Muscle layer of colon (tissue), 2 donors: Measurements from ENCODE around the gene CNPY4.

Experiments used
- H3K27ac ChIP-seq: one replicate; pipeline ENCODE4 v1.7.0; 2013; ENCODE audit warnings: low read depth, mild to moderate bottlenecking, low read length, moderate library complexity
- H3K27me3 ChIP-seq, 2 donors: one replicate each; pipeline ENCODE4 v1.7.0; 2013; ENCODE audit warnings: low read length in 2 of 2, mild to moderate bottlenecking in 2 of 2; ENCODE audit not compliant: insufficient read depth in 2 of 2, control insufficient read depth in 1 of 2
- H3K36me3 ChIP-seq: one replicate; pipeline ENCODE4 v1.7.0; 2013; ENCODE audit warnings: mild to moderate bottlenecking, low read length; ENCODE audit not compliant: insufficient read depth
- H3K4me1 ChIP-seq: one replicate; pipeline ENCODE4 v1.7.0; 2013; ENCODE audit warnings: mild to moderate bottlenecking, low read length; ENCODE audit not compliant: insufficient read depth
- H3K4me3 ChIP-seq, 2 donors: one replicate each; pipeline ENCODE4 v1.7.0; 2013; ENCODE audit warnings: low read length in 2 of 2, low read depth in 1 of 2, mild to moderate bottlenecking in 1 of 2, moderate library complexity in 1 of 2
- H3K9ac ChIP-seq: one replicate; pipeline ENCODE4 v1.7.0; 2013; ENCODE audit warnings: low read length
- H3K9me3 ChIP-seq: one replicate; pipeline ENCODE4 v1.7.0; 2013; ENCODE audit warnings: mild to moderate bottlenecking, low read length
- donor health status: abdominal sarcoma.
- donor health status: Adenocarcinoma of cecum.

CNPY4 gene

GRCh38 chr7:100093925-100094486, 25.4 kb upstream of the CNPY4 start:
- Histone ChIP-seq H3K27me3 (no peaks in the 10 kb centered on the region), H3K4me1 (peaks cover 11% of the 10 kb centered on the region), H3K4me3 (no peak overlapping the region), H3K27ac (no peak overlapping the region), H3K9ac (no peak overlapping the region), H3K36me3 (peaks cover 86% of the 10 kb centered on the region), H3K9me3 (no peaks in the 10 kb centered on the region)

DNA sequence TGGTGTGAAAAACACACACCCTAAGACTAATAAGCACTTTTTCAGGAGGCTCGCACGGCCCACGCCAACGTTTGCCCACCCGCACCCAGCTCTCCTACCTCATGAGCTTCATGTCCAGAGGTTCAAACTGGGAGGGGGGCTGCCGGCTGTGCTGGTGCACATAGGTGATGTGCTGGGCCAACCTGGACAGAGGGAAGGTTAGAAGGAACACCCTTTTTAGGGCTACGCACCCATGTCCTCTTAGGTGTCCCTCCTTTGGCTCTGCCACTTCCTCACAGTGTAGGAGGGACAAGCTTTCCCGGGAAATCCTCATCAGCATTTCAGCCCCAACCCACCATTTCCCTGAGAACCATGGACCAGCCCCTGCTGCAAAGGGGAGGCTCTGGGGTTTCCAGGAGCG, 24.1 kb upstream of the CNPY4 start:
- H3K27me3 ChIP-seq: no peaks in the 10 kb centered on the region
- H3K36me3 ChIP-seq: peaks cover 91% of the 10 kb centered on the region
- H3K4me1 ChIP-seq: peaks cover 13% of the 10 kb centered on the region
- no peak overlapping the region for H3K9ac ChIP-seq
- H3K27ac ChIP-seq: no peak overlapping the region
- no peak overlapping the region for H3K4me3 ChIP-seq
- H3K9me3 ChIP-seq: no peaks in the 10 kb centered on the region

DNA sequence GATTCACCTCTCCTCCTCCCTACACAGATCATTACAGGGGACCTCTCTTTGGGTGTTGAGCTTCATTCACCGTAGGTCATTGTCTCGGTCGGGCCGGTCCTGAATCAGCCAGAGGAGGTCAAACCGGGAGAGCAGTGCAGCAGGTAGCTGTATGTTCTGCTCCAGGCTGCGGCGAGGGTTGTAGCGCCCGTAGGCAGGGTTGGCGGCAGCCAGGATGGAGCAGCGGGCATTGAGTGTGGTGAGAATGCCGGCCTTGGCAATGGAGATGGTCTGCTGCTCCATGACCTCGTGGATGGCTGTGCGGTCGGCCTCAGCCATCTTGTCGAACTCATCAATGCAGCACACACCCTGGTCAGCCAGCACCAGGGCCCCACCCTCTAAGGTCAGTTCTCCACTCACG, 23.7 kb upstream of the CNPY4 start:
- Histone ChIP-seq H3K27ac (no peak overlapping the region), H3K9me3 (no peaks in the 10 kb centered on the region), H3K4me1 (peaks cover 13% of the 10 kb centered on the region), H3K4me3 (no peak overlapping the region), H3K9ac (no peak overlapping the region), H3K36me3 (peaks cover 87% of the 10 kb centered on the region), H3K27me3 (no peaks in the 10 kb centered on the region)

DNA sequence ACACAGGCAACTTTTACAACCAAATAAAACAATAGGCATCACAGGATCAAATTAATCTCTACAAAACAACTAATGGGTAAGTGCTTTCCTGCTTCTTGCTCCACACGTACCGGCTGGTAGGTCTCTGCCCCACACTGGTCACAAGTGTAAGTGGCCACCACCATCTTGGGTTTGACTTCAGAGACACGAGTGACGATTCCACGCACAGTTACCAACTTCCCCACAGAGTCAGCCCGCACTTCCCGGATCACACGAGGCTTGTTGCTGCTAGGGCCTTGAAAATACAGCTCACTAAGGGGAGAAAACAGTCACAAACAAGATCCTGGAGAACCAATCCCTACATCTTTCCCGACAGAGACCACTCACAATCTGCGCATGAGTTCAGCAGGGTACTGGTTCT, 20.5 kb upstream of the CNPY4 start:
- H3K9me3 ChIP-seq: no peaks in the 10 kb centered on the region
- no peak overlapping the region for H3K9ac ChIP-seq
- no peak overlapping the region for H3K27ac ChIP-seq
- no peaks in the 10 kb centered on the region for H3K27me3 ChIP-seq
- H3K36me3 ChIP-seq: peaks cover 67% of the 10 kb centered on the region
- H3K4me3 ChIP-seq: no peak overlapping the region
- H3K4me1 ChIP-seq: peaks cover 20% of the 10 kb centered on the region

GRCh38 chr7:100099452-100099851, 20.0 kb upstream of the CNPY4 start:
- Histone ChIP-seq H3K36me3 (peaks cover 66% of the 10 kb centered on the region), H3K9ac (peak overlapping the region; percentile 31), H3K4me1 (peaks cover 20% of the 10 kb centered on the region), H3K27ac (peak overlapping the region; percentile 76), H3K27me3 (no peaks in the 10 kb centered on the region), H3K4me3 (peak overlapping the region; percentile 82 to 90), H3K9me3 (no peaks in the 10 kb centered on the region)

DNA sequence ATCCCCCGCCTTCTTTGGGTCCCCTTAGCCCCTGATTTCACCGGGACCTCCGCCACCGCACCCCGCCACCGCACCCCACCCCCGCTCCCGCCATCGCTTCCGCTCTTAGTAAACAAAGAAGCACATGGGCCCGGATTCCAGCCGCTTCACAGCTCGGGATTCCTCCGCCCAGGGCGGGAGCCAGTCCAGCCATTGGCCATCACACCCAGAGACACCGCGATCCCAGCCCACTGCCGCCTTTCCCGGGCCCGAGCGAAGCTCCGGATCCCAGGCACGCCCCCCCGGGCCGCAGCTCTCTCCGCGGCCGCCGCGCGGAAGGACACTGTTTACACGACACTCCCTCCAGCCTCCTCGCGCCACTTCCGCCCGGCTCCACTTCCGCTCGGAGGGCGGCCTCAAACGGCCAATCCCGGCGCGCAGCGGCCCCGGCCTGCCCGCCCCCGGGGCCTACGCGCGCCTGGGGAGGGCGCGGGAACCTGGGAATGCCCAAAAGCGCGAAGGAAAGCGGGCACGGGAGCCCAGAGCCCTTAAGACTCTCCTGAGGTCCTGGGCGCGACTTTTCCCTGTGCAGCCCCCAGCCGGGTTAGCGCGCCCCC, 18.9 kb upstream of the CNPY4 start:
- Histone ChIP-seq H3K4me3 (peak overlapping the region; percentile 82 to 90), H3K9me3 (no peaks in the 10 kb centered on the region), H3K36me3 (peaks cover 57% of the 10 kb centered on the region), H3K4me1 (peaks cover 20% of the 10 kb centered on the region), H3K9ac (peak overlapping the region; percentile 31), H3K27ac (peak overlapping the region; percentile 76), H3K27me3 (no peaks in the 10 kb centered on the region)

DNA sequence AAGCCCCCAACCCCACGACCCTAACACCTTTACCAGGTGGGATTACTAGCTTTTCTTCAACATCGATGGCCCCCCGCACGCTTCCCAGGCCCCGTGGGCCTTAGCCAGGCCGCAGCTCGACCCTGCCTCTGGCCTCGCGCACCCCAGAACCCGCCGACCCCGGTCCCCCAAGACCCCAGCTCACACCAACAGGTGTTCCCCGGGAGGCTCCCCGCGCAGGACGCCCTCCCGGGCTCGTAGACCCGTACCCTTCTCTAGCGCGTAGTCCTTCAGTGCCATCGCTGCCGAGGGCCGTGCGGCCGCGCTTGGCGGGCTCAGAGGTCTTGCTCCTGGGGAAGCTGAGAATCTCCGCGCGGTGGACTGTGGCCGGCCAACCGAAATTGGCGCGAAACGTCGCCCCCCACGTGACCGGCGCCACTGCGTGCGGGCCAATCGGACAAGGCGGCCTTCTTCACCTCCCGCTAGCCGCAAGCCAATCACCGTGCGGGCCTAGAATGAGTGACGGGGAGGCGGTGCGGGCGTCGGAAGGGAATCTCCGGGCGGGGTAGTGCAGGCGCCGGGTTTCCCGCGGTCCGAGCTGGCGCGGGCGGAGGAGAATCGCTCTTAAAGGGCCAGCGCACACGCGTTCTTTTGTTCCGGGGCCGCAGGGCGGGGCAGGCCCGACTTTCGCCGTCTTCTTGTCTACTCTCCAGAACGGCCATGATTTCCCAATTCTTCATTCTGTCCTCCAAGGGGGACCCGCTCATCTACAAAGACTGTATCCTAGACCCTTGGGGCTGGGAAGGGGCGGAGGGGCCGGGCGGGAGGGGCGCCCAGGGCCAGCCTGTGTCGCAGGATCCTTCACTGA, 18.2 kb upstream of the CNPY4 start, which contains the start of the genes AP4M1 and MCM7:
AP4M1 (plus strand) TSS at position 628 of the 847 bp plus-strand sequence; CDS start at position 700, 72 bp downstream.
MCM7 (minus strand) TSS at position 382 of the 847 bp plus-strand sequence; CDS start at position 279, 103 bp downstream.
- no peaks in the 10 kb centered on the region for H3K9me3 ChIP-seq
- peaks cover 56% of the 10 kb centered on the region for H3K36me3 ChIP-seq
- H3K27ac ChIP-seq: peak within 1 kb of the TSS; percentile 91
- H3K27me3 ChIP-seq: no peaks in the 10 kb centered on the region
- H3K4me1 ChIP-seq: peaks cover 20% of the 10 kb centered on the region
- H3K4me3 ChIP-seq: peak within 1 kb of the TSS; percentile 82 to 90
- H3K9ac ChIP-seq: peak within 1 kb of the TSS; percentile 31

DNA sequence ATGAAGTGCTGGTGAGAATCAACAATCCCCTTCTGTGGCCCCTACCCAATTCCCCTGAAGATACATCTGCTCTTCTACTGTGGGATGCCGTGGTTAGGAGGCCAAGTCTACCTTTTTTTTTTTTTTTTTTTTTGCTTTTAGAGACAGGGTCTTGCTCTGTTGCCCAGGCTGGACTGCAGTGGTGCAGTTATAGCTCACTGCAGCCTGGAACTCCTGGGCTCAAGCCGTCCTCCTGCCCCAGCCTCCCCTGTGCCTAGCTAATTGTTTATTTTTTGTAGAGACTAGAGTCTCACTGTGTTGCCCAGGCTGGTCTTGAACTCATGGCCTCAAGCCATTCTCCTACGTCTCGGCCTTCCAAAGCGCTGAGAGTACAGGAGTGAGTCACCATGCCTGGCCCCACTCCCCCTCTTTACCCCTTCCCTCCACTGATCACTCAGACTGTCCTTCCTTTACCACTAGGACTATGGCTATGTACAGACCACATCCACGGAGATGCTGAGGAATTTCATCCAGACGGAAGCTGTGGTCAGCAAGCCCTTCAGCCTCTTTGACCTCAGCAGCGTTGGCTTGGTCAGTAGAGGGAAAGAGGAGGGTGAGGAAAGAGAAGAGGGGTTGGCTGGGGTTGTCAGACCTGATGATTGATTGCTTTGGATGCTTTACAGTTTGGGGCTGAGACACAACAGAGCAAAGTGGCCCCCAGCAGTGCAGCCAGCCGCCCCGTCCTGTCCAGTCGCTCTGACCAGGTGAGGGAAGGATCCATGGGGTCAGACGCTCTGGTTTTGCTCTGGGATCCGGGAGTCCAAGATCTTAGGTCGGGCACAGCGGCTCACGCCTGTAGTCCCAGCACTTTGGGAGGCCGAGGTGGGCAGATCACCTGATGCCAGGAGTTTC, 16.2 kb upstream of the CNPY4 start:
- H3K27ac ChIP-seq: no peak overlapping the region
- peaks cover 57% of the 10 kb centered on the region for H3K36me3 ChIP-seq
- H3K4me3 ChIP-seq: no peak overlapping the region
- no peaks in the 10 kb centered on the region for H3K27me3 ChIP-seq
- peaks cover 20% of the 10 kb centered on the region for H3K4me1 ChIP-seq
- H3K9ac ChIP-seq: no peak overlapping the region
- H3K9me3 ChIP-seq: no peaks in the 10 kb centered on the region

GRCh38 chr7:100105534-100105933, 13.9 kb upstream of the CNPY4 start:
- no peak overlapping the region for H3K27ac ChIP-seq
- no peak overlapping the region for H3K9ac ChIP-seq
- no peaks in the 10 kb centered on the region for H3K27me3 ChIP-seq
- H3K4me1 ChIP-seq: peaks cover 7% of the 10 kb centered on the region
- H3K4me3 ChIP-seq: no peak overlapping the region
- H3K9me3 ChIP-seq: no peaks in the 10 kb centered on the region
- peaks cover 51% of the 10 kb centered on the region for H3K36me3 ChIP-seq

GRCh38 chr7:100106633-100107032, 12.8 kb upstream of the CNPY4 start:
- peaks cover 61% of the 10 kb centered on the region for H3K36me3 ChIP-seq
- no peak overlapping the region for H3K4me3 ChIP-seq
- no peak overlapping the region for H3K9ac ChIP-seq
- H3K27me3 ChIP-seq: no peaks in the 10 kb centered on the region
- H3K9me3 ChIP-seq: no peaks in the 10 kb centered on the region
- H3K27ac ChIP-seq: no peak overlapping the region
- H3K4me1 ChIP-seq: peaks cover 7% of the 10 kb centered on the region
